ENCODE data around the gene STPG3.

The STPG3 gene

GRCh38 chr9:137265496-137266161 lies 14.5 kb downstream of the STPG3 start:
- DNase-seq (ENCODE audit: low read depth in 2 of 2): no peak

DNA sequence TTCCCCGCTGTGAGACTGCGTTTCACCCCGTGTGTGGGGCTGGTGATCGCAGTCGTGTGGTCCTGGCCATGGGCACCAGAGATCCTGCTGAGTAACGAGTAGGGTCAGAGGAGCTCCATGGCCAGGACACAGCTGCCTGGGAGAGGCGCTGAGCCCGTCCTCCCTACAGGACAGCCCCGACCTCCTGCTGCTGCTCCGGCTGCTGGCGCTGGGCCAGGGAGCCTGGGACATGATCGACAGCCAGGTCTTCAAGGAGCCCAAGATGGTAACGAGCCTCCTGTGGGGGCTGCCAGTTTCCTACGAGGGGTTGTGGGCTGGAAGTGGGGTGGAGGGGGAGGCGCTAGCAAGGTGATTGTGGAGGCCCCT lies 15.1 kb downstream of the STPG3 start:
- no peak for DNase-seq (ENCODE audit: low read depth in 2 of 2)

DNA sequence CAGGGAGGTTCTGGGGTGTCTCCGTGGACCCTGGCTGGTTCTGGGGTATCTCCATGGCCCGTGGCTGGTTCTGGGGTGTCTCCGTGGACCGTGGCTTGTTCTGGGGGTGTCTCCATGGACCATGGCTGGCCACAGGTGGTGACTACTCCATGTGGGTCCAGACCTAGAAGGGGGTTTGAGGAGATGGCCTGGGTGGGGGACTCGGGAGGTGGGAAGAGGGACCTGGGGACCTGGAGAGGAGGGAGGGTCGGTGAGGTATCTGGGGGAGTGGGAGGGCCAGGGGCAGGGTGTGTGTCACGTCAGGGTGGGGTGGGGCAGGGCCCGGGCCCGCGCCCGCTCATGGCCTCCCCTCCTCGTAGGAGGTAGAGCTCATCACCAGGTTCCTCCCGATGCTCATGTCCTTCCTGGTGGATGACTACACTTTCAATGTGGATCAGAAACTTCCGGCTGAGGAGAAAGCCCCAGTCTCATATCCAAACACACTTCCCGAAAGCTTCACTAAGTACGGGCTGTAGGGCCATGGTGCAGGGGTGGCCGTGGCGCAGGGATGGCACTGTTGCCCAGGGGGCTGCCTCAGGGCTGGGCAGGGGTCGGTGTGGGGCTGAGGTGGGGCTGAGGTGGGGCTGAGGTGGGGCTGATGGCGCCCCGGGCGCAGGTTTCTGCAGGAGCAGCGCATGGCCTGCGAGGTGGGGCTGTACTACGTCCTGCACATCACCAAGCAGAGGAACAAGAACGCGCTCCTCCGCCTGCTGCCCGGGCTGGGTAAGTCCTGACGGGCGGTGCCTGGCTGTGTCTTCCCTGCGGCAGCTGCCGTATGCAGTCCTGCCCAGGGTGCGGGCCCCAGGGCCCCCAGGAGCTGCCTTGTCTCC lies 15.7 kb downstream of the STPG3 start:
- no peak for DNase-seq (ENCODE audit: low read depth in 2 of 2)

- DNase-seq (ENCODE audit: low read depth in 2 of 2): no peak
Measured at GRCh38 chr9:137267933-137268355, 16.9 kb downstream of the STPG3 start.

DNA sequence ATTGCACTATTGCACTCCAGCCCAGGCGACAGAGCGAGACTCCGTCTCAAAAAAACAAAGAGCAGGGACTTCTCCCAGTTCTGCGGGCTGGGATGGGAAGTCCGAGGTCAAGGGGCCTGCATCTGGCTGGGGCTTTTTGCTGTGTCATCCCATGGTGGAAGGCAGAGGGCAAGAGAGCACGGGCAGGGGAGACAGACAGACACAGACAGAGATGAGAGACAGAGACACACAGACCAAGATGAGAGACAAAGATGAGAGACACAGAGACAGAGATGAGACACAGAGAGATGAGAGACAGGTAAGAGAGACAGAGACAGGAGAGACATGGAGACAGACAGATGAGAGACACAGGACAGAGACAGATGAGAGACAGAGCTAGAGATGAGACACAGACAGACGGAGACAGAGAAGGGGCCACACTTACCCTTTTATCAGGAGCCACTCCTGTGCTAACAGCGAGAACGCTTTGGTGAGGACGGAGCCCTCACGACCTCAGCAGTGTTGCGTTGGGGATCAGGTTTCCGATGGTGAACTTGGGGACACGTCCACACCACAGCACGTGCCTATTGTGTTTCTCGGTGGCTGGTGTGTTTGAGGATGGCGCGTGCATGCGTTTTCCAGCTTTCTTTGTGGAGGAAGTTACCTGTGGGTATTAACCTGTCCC lies 17.6 kb downstream of the STPG3 start:
- DNase-seq (ENCODE audit: low read depth in 2 of 2): no peak

GRCh38 chr9:137269231-137269772 lies 18.2 kb downstream of the STPG3 start:
- DNase-seq (ENCODE audit: low read depth in 2 of 2): no peak

- no peak for DNase-seq (ENCODE audit: low read depth in 2 of 2)
Measured at GRCh38 chr9:137270929-137271695, 20.0 kb downstream of the STPG3 start.

DNA sequence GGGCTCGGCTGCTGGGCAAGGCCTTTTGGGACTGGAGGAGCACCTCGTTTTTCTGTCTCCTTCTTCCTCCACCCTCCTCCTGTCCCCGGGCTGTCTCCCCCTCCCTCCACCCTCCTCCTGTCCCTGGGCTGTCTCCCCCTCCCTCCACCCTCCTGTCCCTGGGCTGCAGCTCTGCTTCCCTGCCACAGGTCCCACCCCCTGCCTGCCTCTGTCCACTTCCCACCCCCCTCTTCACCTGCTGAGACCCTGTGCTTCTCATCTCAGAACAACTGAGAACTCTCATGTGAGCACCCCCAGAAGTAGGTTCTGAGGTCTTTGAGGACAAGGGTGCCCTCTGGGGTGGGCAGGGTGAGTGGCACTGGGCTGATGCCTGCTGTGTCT lies 20.6 kb downstream of the STPG3 start:
- DNase-seq (ENCODE audit: low read depth in 2 of 2): no peak

DNA sequence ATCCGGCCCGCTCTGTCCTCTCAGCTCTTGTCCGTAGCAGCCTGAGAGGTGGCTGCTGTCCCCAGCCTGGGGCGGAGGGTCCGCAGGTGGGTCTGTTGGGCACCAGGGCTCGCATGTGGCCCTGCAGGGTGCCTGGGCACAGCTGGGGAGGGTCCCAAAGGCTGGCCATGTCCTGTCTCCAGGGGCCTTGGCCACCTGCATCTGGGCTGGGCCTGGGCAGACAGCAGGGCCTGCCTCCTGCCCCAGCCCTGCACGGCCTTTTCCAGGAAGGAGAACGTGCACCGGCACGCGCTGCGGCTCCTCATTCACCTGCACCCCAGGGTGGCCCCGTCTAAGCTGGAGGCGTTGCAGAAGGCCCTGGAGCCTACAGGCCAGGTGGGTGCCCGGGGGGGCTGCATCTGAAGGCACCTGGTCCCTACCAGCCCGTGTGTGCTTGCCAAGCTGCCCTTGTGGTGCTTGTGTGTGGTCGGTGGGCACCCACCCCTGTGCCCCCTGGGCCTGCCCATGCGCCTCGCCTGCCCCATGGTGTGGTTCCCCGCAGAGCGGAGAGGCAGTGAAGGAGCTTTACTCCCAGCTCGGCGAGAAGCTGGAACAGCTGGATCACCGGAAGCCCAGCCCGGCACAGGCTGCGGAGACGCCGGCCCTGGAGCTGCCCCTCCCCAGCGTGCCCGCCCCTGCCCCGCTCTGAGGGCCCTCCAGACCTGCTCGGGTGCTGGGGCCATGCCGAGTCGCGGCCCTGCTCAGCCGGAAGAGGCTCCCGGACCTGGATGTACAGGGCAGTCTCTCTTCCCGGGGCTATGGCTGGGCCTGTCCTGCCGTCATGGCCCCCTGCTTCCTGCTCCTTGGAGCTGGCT lies 21.4 kb downstream of the STPG3 start:
- DNase-seq (ENCODE audit: low read depth in 2 of 2): no peak

GRCh38 chr9:137273095-137273490 lies 22.0 kb downstream of the STPG3 start:
- DNase-seq (ENCODE audit: low read depth in 2 of 2): no peak

- no peak for DNase-seq (ENCODE audit: low read depth in 2 of 2)
Measured at GRCh38 chr9:137273611-137274320, 22.7 kb downstream of the STPG3 start.

DNA sequence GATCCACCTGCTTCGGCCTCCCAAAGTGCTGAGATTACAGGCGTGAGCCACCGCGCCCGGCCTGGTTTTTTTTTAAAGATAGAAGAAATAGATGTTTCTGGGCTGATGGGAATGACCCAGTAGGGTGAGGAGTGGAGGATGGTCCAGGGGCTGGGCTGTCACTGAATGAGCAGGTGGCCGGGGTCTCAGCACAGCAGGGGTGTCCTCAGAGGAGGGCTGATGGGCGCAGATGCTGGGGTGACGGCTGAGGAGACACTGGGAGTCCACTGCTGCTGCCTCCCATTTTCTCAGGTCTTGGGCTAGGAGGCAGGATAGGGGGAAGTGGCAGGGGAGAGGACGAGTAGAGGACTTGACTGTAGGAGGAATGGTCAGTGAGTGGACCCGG lies 24.1 kb downstream of the STPG3 start:
- DNase-seq (ENCODE audit: low read depth in 2 of 2): no peak

- DNase-seq (ENCODE audit: low read depth in 2 of 2): no peak
Measured at GRCh38 chr9:137275588-137276472, 24.7 kb downstream of the STPG3 start.

GRCh38 chr9:137276473-137277328 lies 25.6 kb downstream of the STPG3 start:
- no peak for DNase-seq (ENCODE audit: low read depth in 2 of 2)

DNA sequence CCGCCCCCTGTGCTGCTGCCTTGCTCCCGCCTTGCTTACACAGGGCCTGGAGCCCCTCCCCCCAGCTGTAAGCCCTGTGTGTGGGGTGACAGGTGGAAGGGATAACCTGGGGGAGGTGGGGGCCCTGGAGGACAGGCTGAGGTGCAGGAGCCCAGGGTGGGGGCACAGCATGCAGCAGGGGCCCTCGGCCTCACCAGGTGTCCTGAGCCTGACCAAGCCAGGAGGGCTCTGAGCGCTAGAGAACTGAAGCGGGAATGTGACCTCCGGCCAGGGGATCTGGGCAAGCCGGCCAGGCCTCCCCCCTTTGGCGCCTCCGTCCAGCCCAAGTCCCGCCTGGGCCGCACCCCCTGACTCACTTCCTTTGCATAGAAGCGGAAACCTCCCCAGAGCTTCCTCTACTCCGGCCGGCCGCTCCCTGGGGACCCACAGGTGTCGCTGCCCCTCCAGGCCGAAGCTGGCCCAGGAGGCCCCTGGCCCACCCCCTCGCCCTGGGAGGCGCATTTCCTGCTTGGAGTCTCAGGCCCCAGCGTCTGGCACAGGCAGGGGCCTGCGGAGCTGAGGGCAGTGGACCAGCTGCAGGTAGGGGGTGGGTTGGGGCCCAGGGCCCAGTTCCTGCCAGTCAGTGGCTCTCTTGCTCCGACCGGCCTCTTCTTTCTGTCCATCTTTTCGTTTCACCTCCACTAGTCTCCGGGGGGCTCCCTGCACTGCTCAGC lies 26.4 kb downstream of the STPG3 start, which contains the start of gene TOR4A:
TSS of gene TOR4A (plus strand) at position 398 of the 713 bp plus-strand sequence. CDS start 964 bp downstream, outside the sequence.
- DNase-seq (ENCODE audit: low read depth in 2 of 2): no peak

DNA sequence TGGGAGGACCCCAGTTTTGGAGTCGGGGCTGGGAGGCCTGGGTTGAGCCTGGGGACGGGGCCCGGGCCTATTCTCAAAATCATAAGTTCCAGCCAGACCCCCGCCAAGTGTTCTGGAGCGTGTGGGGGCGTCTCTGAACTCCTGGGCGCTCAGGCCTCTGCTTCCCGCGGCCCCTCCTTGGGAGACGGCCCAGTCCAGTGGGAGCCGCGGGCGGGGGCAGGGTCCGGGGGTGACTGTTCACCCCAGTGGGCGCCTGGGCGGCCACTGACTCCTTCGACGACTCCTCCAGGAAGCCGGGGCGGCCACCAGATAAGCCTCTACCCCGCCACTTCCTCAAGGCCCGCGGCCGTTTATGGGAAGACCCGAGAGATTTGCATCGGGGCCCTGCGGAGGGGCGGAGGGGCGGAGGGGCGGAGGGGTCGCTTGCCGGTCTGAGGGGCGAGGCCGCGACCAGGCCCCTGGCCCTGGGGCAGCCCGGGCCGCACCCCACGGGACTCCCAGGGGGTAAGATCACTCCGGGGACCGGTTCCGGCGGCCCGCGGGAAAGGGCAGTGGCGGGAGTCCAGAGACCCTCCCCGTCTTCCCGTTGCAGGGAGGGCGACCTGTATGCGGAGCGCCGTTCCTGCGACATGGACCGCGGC lies 27.1 kb downstream of the STPG3 start:
- no peak for DNase-seq (ENCODE audit: low read depth in 2 of 2)
